ENCODE results near the gene PCDHGA6.

DNA sequence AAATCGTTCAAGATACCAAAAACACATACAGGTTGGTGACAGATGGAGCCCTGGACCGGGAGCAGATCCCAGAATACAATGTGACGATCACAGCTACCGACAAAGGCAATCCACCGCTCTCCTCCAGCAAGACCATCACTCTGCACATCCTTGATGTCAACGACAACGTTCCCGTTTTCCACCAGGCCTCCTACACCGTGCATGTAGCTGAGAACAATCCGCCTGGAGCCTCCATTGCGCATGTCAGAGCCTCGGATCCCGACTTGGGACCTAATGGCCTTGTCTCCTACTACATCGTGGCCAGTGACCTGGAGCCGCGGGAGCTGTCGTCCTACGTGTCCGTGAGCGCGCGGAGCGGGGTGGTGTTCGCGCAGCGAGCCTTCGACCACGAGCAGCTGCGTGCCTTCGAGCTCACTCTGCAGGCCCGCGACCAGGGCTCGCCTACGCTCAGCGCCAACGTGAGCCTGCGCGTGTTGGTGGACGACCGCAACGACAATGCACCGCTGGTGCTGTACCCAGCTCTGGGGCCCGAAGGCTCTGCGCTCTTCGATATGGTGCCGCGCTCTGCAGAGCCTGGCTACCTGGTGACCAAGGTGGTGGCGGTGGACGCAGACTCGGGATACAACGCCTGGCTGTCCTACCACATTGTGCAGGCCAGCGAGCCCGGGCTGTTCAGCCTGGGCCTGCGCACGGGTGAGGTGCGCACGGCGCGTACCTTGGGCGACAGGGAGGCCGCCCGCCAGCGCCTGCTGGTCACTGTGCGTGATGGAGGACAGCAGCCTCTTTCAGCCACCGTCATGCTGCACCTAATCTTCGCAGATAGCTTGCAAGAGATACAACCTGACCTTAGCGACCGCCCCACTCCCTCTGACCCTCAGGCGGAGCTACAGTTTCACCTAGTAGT is 1.9 kb upstream of the PCDHGA6 start:
- TF ChIP-seq GATA2 (IDR thresholded peaks at IDR 0.05; ENCODE audit: low read depth, low read length) (no peak), GATA3 (IDR thresholded peaks at IDR 0.05; ENCODE audit: low read depth, low read length) (no peak)
